MCF 10A (cell line): Measurements from ENCODE around the gene PPAN. TPM values are rescaled to one million over a fixed set of nuclear protein-coding genes. Genes with fewer than 3 reads are reported as not detected.

Source experiments
- BruUV-seq: library from RNA; stranded (reverse); fragments of 400-500 nt; replicated peaks from 2 replicates; lab custom pipeline; 2021; lab: Mats Ljungman, UMichigan
- CTCF ChIA-PET: fragments of 300-600 bp; sonication (Branson Sonifier 250); formaldehyde crosslinking; extraction: SDS; loops from one replicate; lab custom pipeline; 2021; ENCODE audit warnings: antibody characterized with exemption, inconsistent platforms; lab: Yijun Ruan, JAX
- POLR2A ChIA-PET: fragments of 300-600, 350-650 bp; sonication (Branson Sonifier 250); formaldehyde crosslinking; extraction: SDS; loops from one replicate; lab custom pipeline; 2020; ENCODE audit warnings: antibody characterized with exemption, inconsistent platforms; lab: Yijun Ruan, JAX
- DNase-seq: peaks from one replicate; pipeline ENCODE4 v3.0.0-alpha.2; 2018; ENCODE audit not compliant: unreplicated experiment
- H3K27ac Mint-ChIP-seq: one replicate; pipeline ENCODE4 v1.8.0; 2022; ENCODE audit warnings: mild to moderate bottlenecking, low read depth, mixed read lengths; ENCODE audit not compliant: unreplicated experiment
- H3K27me3 Mint-ChIP-seq: one replicate; pipeline ENCODE4 v1.8.0; 2022; ENCODE audit warnings: mixed read lengths; ENCODE audit not compliant: insufficient read depth, unreplicated experiment
- H3K36me3 Mint-ChIP-seq: one replicate; pipeline ENCODE4 v1.8.0; 2022; ENCODE audit warnings: mild to moderate bottlenecking, moderate library complexity, mixed read lengths; ENCODE audit not compliant: insufficient read depth, unreplicated experiment
- H3K4me1 Mint-ChIP-seq: one replicate; pipeline ENCODE4 v1.8.0; 2022; ENCODE audit warnings: mixed read lengths; ENCODE audit not compliant: insufficient read depth, unreplicated experiment
- H3K4me3 Mint-ChIP-seq: one replicate; pipeline ENCODE4 v1.8.0; 2022; ENCODE audit warnings: mild to moderate bottlenecking, moderate library complexity, mixed read lengths; ENCODE audit not compliant: unreplicated experiment
- H3K9me3 Mint-ChIP-seq: one replicate; pipeline ENCODE4 v1.8.0; 2022; ENCODE audit warnings: mixed read lengths; ENCODE audit not compliant: unreplicated experiment
- CTCF ChIP-seq: fragments of 200-600 bp; IDR thresholded peaks from one replicate; pipeline ENCODE4 v1.8.0; 2022; ENCODE audit warnings: antibody characterized with exemption, mild to moderate bottlenecking; ENCODE audit not compliant: unreplicated experiment
- intact Hi-C: fragments of 100-400 bp; cut with micrococcal nuclease; formaldehyde crosslinking; loops from 2 replicates; pipeline ENCODE4 v1.14.1; 2022
- total RNA-seq: library from RNA; stranded (reverse); gene quantifications from 2 replicates; pipeline ENCODE4 v1.2.3, GENCODE V29; 2022

PPAN gene
- total RNA-seq, 1 experiment from 2014 or later, result 123 TPM

GRCh38 chr19:10135551-10136334 is 29.6 kb downstream of the PPAN start:
- no peaks in the 10 kb centered on the region for H3K4me1 Mint-ChIP-seq
- ChIA-PET CTCF (interaction anchor here (0.6 to 1.4 kb wide), 4 partner anchors 12 to 92 kb away, joined by 3 to 6 read pairs (median 4); no protein-coding TSS in a partner anchor), POLR2A (no interaction called here)
- H3K27ac Mint-ChIP-seq, result no peak overlapping the region
- BruUV-seq, result no TSS peak
- H3K36me3 Mint-ChIP-seq, result peaks cover 50% of the 10 kb centered on the region
- no peak for DNase-seq
- intact Hi-C loops, result no loop called here
- TF ChIP-seq CTCF, result no peak
- H3K9me3 Mint-ChIP-seq, result no peaks in the 10 kb centered on the region
- H3K4me3 Mint-ChIP-seq, result no peak overlapping the region
- H3K27me3 Mint-ChIP-seq, result no peaks in the 10 kb centered on the region

GRCh38 chr19:10136936-10137335 is 30.8 kb downstream of the PPAN start:
- no peaks in the 10 kb centered on the region for H3K4me1 Mint-ChIP-seq
- CTCF ChIA-PET, result interaction anchor here (0.7 kb wide), 1 partner anchor 16 kb away, joined by 6 read pairs; no protein-coding TSS in a partner anchor
- POLR2A ChIA-PET, result no interaction called here
- BruUV-seq, result no TSS peak
- no peaks in the 10 kb centered on the region for H3K27me3 Mint-ChIP-seq
- no peak overlapping the region for H3K4me3 Mint-ChIP-seq
- no peak for DNase-seq
- TF ChIP-seq CTCF, result no peak
- no peak overlapping the region for H3K27ac Mint-ChIP-seq
- no peaks in the 10 kb centered on the region for H3K9me3 Mint-ChIP-seq
- intact Hi-C loops, result no loop called here
- peaks cover 55% of the 10 kb centered on the region for H3K36me3 Mint-ChIP-seq

GRCh38 chr19:10137751-10138682 is 31.9 kb downstream of the PPAN start:
- Mint-ChIP-seq H3K27me3 (no peaks in the 10 kb centered on the region), H3K36me3 (peaks cover 46% of the 10 kb centered on the region), H3K4me1 (no peaks in the 10 kb centered on the region), H3K9me3 (no peaks in the 10 kb centered on the region), H3K4me3 (no peak overlapping the region), H3K27ac (no peak overlapping the region)
- TF ChIP-seq CTCF, result no peak
- intact Hi-C loops, result no loop called here
- BruUV-seq, result no TSS peak
- CTCF ChIA-PET, result interaction anchor here (1.2 to 2.3 kb wide), 2 partner anchors 18 to 19 kb away, joined by 3 to 9 read pairs; partner anchors contain the start of gene EIF3G
- DNase-seq, result no peak
- POLR2A ChIA-PET, result no interaction called here
